NK-92 (cell line): Measurements from ENCODE around the gene HMCN1.

ENCODE experiments used
- DNase-seq: peaks from one replicate; lab custom pipeline; 2025; ENCODE audit not compliant: unreplicated experiment; lab: John Stamatoyannopoulos, UW

HMCN1 gene

GRCh38 chr1:185957441-185958363, 223.5 kb downstream of the HMCN1 start:
- no peak for DNase-seq

- no peak for DNase-seq
Measured at GRCh38 chr1:185960422-185961321, 226.5 kb downstream of the HMCN1 start.

DNA sequence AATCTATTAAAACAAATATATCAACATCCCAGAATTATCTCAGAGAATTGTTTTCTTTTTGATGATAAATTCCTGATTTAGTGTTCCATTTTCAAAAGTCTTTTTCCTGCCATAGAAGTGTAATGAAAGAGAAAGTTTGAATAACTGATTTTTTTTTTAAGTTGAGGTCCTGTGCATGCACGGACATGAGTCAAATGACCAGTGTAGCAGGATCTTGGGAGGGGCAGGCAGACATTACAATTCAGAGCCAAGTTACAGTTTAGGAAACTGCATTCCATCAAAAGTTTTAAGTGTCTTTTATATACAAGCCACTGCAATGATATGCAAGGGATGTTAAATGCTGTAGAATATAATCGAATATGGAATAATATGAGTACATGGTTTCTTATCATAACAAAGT, 227.5 kb downstream of the HMCN1 start:
- DNase-seq, result no peak

DNA sequence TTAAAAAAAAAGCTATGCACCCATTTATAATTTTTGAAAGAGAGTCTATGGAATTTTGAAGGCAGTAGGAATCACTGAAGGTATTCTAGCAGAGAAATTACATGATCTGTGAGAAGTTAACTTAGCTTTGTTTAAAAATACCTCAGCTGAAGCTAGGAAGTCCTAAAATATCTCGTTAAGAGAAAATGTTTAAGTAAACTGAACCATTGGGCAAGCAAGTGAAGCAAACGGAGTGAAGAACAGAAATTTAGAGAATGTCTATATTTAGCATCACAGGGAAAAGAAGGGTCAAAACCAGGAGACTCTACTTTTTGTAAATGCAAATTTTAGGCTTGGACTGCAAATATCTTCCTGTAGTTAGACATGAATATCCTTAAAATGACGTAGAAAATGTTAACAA, 230.8 kb downstream of the HMCN1 start:
- DNase-seq, result no peak

DNA sequence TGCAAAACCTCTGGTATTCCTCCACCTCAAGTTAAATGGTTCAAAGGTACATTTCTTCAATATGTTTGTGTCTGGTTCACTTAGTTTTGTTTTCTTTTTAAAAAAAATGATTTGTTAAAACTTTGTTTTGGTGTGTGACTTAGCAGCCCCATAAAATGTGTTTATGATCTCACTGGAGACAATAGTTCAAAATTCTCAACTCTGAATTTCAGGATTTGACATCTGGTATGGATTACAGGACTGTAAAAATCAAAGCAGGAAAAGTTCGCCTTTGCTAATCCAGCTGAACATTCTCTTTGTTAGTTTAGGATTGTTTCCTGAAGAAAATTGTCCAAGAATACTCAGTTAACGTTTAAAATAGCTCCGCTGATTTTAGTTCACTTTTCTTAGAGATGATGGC, 231.7 kb downstream of the HMCN1 start:
- DNase-seq, result no peak

DNA sequence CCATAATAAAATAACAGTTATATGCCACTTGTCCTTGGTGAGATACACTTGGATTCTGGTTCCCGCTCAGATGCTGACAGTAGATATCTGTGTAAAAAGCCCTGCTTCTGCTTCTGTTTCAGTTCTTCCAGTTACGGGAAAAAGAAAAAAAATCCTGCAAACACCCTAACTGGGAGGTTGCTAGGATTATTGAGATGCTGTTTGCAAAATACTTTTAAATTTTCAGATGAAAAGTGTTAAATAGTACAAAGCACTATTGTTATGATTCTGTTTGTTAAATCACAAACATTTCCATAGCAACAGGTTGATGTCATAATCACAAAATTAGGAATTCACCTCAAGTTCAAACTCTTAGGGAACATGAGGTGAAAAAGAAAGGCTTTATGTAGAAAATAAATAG, 232.3 kb downstream of the HMCN1 start:
- no peak for DNase-seq

DNA sequence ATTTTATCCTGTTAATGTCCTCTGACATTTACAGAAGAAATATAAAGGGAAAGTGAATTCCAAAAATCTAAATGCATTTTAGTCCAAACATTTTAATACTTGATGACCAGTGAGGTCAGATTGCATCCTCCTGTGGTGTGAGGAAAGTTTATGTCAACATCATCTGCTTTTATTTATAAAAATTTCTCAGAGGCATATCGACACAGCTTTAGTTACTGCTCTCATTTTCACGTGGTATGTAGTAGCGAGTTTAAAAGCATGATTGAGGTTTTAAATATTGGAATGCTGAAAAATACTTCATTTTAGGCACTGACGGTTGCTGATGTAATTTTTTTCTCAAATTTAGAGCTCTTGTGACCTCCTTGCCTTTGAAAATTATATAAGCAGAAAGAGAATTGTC, 234.8 kb downstream of the HMCN1 start:
- no peak for DNase-seq

GRCh38 chr1:185969524-185969991, 235.4 kb downstream of the HMCN1 start:
- DNase-seq, result no peak

DNA sequence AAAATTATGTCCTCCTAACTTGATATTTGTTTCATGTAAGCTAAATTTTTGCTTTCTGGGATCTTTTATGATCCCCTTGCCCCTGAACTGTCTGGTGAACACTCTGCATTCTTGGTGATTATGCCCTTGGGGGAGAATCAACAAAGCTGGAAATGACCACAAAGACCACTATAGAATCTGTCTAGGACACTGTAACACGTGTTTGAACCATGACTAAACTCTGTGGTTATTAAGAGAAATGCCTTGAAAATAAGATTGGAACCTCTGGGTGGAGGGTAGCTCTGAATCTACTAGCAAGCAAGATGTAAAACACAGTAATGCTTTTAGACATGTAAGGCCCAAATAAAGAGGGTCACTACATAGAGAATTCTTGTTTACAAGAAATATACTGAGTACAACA, 237.5 kb downstream of the HMCN1 start:
- no peak for DNase-seq

GRCh38 chr1:185972096-185972850, 238.1 kb downstream of the HMCN1 start:
- DNase-seq, result no peak

- no peak for DNase-seq
Measured at GRCh38 chr1:185973645-185974044, 239.5 kb downstream of the HMCN1 start.

- no peak for DNase-seq
Measured at GRCh38 chr1:185974367-185975170, 240.4 kb downstream of the HMCN1 start.

DNA sequence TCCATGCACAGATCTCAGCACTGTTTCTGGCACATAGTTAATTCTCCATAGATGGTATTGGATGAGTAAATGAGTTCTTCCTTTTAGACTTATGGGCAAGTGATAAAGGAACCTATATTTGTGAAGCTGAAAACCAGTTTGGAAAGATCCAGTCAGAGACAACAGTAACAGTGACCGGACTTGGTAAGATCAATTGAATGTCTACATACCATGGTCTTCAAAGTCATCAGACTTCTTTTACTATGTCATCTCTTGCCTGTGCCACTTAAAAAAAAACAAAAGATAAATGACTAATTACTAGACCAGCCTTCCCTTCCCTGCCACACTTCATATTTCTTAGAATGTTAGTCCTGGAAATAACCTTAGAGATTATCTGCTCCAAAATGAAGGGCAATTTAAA, 246.7 kb downstream of the HMCN1 start:
- DNase-seq, result no peak

DNA sequence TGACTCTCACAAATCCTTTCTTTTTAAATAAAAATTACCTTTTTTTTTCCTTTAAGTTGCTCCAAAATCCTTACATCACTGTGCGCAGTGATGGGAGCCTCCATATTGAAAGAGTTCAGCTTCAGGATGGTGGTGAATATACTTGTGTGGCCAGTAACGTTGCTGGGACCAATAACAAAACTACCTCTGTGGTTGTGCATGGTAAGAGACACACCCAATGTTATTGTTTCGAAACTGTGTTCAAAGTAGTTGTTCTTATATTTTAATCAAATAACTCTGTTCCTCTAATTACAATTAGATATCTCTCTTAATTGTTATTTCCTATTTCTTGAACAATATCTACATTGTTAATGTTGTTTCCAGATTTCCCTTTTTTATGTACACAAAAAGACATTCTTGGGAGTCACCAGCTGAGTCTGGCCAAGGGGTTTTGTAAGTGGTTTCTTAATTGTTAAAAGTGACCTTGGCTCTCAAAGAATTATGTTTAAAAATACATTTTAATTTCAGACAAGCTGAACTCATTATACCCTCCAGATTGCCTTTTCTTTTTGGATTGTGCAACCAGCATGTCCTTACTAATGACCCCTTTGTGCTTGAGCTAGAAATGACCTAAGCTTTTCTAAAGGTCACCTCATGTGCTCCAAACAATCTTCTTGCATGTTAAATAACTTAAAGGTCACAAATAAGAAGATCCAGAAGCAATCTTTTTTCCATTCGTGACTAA, 250.1 kb downstream of the HMCN1 start:
- no peak for DNase-seq

- DNase-seq, result no peak
Measured at GRCh38 chr1:185987611-185988321, 253.6 kb downstream of the HMCN1 start.

DNA sequence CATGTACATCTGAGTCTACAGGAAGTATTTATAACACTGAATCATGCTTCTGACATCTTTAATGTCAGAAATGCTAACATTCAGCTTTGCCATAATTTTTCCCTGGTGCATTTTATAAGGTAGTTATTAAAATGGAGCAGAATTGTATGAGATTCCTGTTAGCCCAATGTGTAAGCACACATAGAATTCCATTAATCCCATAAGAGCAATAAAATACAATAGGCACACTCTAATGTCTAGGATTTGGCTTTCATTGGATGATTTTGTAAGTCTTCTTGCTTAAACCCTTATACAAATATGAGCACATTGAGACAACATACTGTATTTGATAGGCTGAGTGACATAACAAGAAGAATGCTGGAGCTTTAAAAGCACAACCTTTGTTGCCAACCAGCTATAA, 256.4 kb downstream of the HMCN1 start:
- DNase-seq, result no peak

GRCh38 chr1:185991266-185991665, 257.1 kb downstream of the HMCN1 start:
- DNase-seq, result no peak

GRCh38 chr1:185996211-185996610, 262.0 kb downstream of the HMCN1 start:
- DNase-seq, result no peak

GRCh38 chr1:185998391-185998790, 264.2 kb downstream of the HMCN1 start:
- no peak for DNase-seq
